Mesothelial cell of epicardium (in vitro differentiated cells): ENCODE measurements around the gene PXDC1. TPM values are rescaled to one million over a fixed set of nuclear protein-coding genes. Genes with fewer than 3 reads are reported as not detected.

Experiments
- DNase-seq, 2 experiments: peaks; one replicate each; pipeline ENCODE4 v3.0.0; 2021; ENCODE audit warnings: low spot score in 2 of 2; ENCODE audit not compliant: unreplicated experiment in 2 of 2
- H3K27ac Mint-ChIP-seq: 2 replicates; pipeline ENCODE4 v1.8.0; 2021; ENCODE audit warnings: mixed read lengths
- H3K27me3 Mint-ChIP-seq: 2 replicates; pipeline ENCODE4 v1.8.0; 2021; ENCODE audit warnings: low read depth, mixed read lengths
- H3K36me3 Mint-ChIP-seq: 2 replicates; pipeline ENCODE4 v1.8.0; 2021; ENCODE audit warnings: mixed read lengths
- H3K4me1 Mint-ChIP-seq: 2 replicates; pipeline ENCODE4 v1.8.0; 2021; ENCODE audit warnings: mixed read lengths
- H3K4me3 Mint-ChIP-seq: 2 replicates; pipeline ENCODE4 v1.8.0; 2021; ENCODE audit warnings: mild to moderate bottlenecking, moderate library complexity, mixed read lengths
- H3K9me3 Mint-ChIP-seq: 2 replicates; pipeline ENCODE4 v1.8.0; 2021; ENCODE audit warnings: mixed read lengths
- total RNA-seq: library from RNA; stranded (reverse); gene quantifications from 3 replicates; pipeline ENCODE4 v1.2.1, GENCODE V29; 2021
- TF ChIP-seq, protein P1 (sequence below): fragments of 200-600 bp; sonication (generic); IDR thresholded peaks from one replicate; pipeline ENCODE4 v1.5.0; 2021; ENCODE audit warnings: antibody characterized with exemption; ENCODE audit not compliant: unreplicated experiment

Gene PXDC1
- total RNA-seq, 1 donor from 2014 or later, result 33.8 TPM

DNA sequence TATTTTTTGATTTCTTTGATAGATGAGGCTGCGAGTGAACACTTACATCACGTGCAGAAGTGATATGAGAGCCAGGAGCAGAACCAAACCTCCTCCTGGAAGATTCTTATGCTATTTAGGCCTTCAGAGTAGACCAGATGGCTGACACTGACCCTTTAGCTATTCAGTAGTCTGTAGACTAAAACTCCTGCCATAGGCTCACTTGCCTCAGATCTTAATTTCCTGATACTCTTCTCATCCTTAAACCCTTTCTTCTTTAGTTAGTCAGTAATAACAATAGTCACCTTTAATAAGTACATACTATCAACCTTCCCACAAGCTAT is 45.2 kb upstream of the PXDC1 start:
- Mint-ChIP-seq H3K4me3 (no peak overlapping the region), H3K4me1 (peaks cover 45% of the 10 kb centered on the region), H3K27ac (peak overlapping the region; percentile 99), H3K27me3 (no peaks in the 10 kb centered on the region), H3K36me3 (no peaks in the 10 kb centered on the region), H3K9me3 (no peaks in the 10 kb centered on the region)
- TF ChIP-seq, protein P1, sequence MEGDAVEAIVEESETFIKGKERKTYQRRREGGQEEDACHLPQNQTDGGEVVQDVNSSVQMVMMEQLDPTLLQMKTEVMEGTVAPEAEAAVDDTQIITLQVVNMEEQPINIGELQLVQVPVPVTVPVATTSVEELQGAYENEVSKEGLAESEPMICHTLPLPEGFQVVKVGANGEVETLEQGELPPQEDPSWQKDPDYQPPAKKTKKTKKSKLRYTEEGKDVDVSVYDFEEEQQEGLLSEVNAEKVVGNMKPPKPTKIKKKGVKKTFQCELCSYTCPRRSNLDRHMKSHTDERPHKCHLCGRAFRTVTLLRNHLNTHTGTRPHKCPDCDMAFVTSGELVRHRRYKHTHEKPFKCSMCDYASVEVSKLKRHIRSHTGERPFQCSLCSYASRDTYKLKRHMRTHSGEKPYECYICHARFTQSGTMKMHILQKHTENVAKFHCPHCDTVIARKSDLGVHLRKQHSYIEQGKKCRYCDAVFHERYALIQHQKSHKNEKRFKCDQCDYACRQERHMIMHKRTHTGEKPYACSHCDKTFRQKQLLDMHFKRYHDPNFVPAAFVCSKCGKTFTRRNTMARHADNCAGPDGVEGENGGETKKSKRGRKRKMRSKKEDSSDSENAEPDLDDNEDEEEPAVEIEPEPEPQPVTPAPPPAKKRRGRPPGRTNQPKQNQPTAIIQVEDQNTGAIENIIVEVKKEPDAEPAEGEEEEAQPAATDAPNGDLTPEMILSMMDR, result no peak
- DNase-seq, result no peak

DNA sequence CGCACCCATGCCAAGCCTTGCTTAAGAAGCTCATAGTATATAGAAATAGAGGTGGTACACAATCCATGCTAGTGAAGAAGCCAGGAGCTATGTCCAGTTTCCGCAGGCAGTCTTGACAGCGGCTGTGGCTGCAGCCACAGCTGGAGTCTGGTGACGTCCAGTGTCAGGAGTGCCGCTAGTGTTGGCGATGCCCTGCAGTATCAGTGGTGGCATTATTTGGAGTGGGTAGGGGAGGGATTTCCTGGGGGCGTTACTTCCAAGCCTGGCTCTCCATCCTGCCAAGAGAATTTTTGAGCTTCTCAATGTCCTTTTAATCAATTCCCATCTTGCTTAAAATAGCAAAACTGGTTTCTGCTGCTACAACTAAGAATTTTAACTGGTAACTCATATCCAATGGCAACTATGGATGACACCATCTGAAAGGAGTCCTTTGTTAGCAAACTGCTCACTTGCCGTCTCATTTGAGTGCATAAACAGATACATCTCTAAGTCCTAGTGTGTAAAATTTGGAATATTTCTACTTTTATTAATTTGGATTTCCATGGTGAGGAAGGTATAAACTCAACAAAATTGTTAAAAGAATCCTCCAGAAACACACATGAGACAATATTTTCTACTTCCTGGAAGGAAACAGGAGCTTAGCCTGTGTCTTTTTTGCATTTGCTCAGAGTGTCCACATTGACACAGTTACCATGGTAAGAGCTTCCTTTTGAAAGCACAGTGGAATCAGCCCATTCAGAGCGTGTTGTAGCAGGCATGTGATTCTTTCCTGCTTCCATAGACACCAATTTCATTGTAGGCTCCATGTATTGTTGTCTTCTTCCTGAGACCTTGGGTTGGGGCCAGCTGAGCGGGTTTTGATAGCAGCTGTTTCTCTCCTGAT is 44.6 kb upstream of the PXDC1 start:
- H3K27me3 Mint-ChIP-seq, result no peaks in the 10 kb centered on the region
- peaks cover 41% of the 10 kb centered on the region for H3K4me1 Mint-ChIP-seq
- H3K36me3 Mint-ChIP-seq, result no peaks in the 10 kb centered on the region
- peak overlapping the region; percentile 99 for H3K27ac Mint-ChIP-seq
- no peak overlapping the region for H3K4me3 Mint-ChIP-seq
- no peak for DNase-seq
- H3K9me3 Mint-ChIP-seq, result no peaks in the 10 kb centered on the region
- TF ChIP-seq, protein P1, result no peak

DNA sequence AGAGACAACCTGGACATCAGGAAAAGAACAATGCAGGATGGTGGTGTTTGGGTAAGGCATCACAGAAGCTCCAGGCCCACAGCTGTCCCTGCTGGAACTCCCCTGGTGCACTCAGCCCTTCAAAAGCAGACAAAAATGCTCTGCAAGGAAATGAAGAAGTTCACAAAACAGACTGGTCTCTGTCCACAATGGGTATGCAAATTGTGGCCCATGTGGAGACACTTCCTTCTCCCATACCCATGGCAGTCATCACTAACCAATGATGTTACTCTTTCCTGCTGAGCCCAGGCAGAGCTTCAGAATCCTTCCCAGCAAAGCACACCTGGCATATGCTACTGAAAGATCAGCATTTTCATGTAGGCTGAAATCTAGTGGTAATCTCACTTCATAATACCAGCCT is 42.6 kb upstream of the PXDC1 start:
- TF ChIP-seq, protein P1, result no peak
- H3K4me3 Mint-ChIP-seq, result no peak overlapping the region
- H3K9me3 Mint-ChIP-seq, result no peaks in the 10 kb centered on the region
- H3K4me1 Mint-ChIP-seq, result peaks cover 31% of the 10 kb centered on the region
- H3K27me3 Mint-ChIP-seq, result no peaks in the 10 kb centered on the region
- H3K36me3 Mint-ChIP-seq, result no peaks in the 10 kb centered on the region
- no peak for DNase-seq
- H3K27ac Mint-ChIP-seq, result no peak overlapping the region

DNA sequence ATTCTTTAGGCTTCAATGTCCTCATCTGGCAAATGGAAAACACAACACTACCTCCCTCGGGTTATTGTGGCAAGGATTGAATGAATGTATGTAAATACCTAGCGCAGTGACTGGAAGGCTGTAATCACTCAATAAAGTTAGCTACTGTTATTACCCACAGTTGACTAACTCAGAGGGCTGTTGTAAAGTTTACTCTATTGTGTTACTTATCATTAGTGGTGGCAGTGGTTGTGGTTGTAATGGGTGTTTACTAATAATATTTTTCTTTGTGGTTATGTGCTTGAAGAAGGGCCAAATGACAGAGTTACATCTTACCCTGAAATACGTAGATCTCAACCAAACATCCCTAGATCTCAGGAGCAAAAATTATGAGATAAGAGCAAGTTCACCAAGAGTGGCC is 42.0 kb upstream of the PXDC1 start:
- H3K4me3 Mint-ChIP-seq, result no peak overlapping the region
- no peaks in the 10 kb centered on the region for H3K27me3 Mint-ChIP-seq
- no peaks in the 10 kb centered on the region for H3K36me3 Mint-ChIP-seq
- H3K4me1 Mint-ChIP-seq, result peaks cover 28% of the 10 kb centered on the region
- TF ChIP-seq, protein P1, result no peak
- H3K9me3 Mint-ChIP-seq, result no peaks in the 10 kb centered on the region
- DNase-seq, result no peak
- H3K27ac Mint-ChIP-seq, result no peak overlapping the region

DNA sequence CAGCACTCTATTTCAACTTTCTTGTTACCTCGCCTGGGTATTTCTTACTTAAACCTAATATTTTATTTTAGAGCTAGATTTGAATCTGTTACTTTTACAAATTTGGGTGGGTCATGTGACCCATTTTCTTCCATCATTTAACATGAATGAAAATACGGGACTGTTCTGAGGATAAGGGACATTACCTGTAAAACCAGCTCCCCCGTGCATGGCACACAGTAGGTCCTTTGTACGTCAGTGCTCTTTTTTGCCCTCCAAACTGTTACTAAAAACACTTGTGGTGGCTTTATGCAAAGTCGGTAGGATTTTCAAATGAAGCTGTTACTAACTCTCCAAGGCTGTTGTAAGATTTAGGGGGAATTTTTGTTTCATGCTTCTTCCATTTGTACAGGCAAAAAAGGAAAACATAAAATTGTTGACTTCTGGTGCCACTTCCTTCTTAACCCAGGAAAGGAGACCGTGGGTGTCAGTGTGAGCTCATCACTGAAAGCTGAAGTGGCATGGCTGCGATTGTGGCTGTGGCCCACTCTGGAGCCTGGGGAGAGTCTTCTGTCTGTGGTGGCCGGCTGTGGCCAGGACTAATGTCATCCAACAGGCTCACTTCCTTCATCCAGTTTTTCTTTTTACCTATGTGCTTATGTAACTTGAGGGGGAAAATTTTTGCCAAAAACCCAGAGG is 40.2 kb upstream of the PXDC1 start:
- H3K27me3 Mint-ChIP-seq, result no peaks in the 10 kb centered on the region
- H3K4me1 Mint-ChIP-seq, result peaks cover 10% of the 10 kb centered on the region
- TF ChIP-seq, protein P1, result no peak
- H3K4me3 Mint-ChIP-seq, result no peak overlapping the region
- no peak overlapping the region for H3K27ac Mint-ChIP-seq
- no peaks in the 10 kb centered on the region for H3K9me3 Mint-ChIP-seq
- H3K36me3 Mint-ChIP-seq, result no peaks in the 10 kb centered on the region
- no peak for DNase-seq
